Heart left ventricle (tissue), 13 donors: ENCODE data around the gene CCNT1.

Experiments used
- CTCF ChIP-seq, 12 donors: fragments of 200-600 bp; sonication (generic) in 4 of 12; IDR thresholded peaks; one replicate each; pipeline versions ENCODE4 v1.5.0 to v1.8.0; 2018 to 2022; ENCODE audit warnings: antibody characterized with exemption in 12 of 12, mild to moderate bottlenecking in 5 of 12
- POLR2A ChIP-seq, 2 donors: fragments of 450-650 bp; IDR thresholded peaks; one replicate each; pipeline ENCODE4 v1.6.1; 2017; ENCODE audit warnings: antibody characterized with exemption in 2 of 2, mild to moderate bottlenecking in 2 of 2, moderate library complexity in 2 of 2
- donor health status: ischemic (EF 13 %, LVEDD 7.1; RV severe dilation, severe dysfunction).
- donor health status: DM: no; HTN: yes; CAD: no.
- donor health status: DM: no; HTN: no; CAD: no.
- donor health status: ischemic (EF 25% LVEDD 6.9; RV normal size, moderate dysfunction).
- donor health status: ischemic (EF 25% LVEDD 5.7; RV mildly dilated, moderate dysfunction).
- donor health status: ischemic (EF 35%, LVEDD 5.7; RV mildly dilated, moderate dysfunction).
- donor health status: nonischemic (EF 11% LVEDD 7.7; RV severe dilation, severe dysfunction).
- donor health status: DM: yes; HTN: yes; CAD: no.
- donor health status: PGD.
- donor health status: ischemic (EF 29% LVEDD 5.4; RV normal size, mild dysfunction).
- donor health status: nonischemic (EF 23%, LVEDD 6.1; RV moderate dilation, normal function).

- TF ChIP-seq CTCF (IDR thresholded peaks at IDR 0.05) (no peak), POLR2A (IDR thresholded peaks at IDR 0.05) (no peak)
These were observed 19.9 kb upstream of the CCNT1 start for GRCh38 chr12:48736456-48736855.
